Measurements from ENCODE around the gene TNS3.

TNS3 gene

DNA sequence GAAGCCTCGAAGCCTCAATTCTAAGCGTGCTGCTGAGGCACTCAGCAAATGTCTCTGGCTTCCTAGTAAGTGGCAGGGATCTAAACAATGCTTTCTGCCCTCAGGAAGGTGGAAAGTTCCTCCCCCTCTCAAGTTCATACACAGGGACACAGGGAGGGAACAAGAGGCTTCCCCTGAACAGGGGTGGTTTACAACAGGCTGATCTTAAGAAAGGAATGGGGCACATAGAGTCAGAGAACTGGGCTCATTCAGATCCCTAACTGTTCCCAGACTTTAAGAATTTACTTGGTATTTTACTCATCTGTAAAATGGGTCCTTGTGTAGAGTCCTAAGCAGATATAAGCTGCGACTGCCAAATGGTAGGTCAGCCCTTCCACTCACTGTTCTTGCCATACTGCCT is 2.5 kb downstream of the TNS3 start:
- Mint-ChIP-seq H3K4me3 (no peak overlapping the region), H3K27me3 (peaks cover 15% of the 10 kb centered on the region), H3K27ac (no peak overlapping the region), H3K36me3 (no peaks in the 10 kb centered on the region), H3K4me1 (ENCODE audit: low read depth) (peaks cover 6% of the 10 kb centered on the region), H3K9me3 (ENCODE audit: low read depth) (no peaks in the 10 kb centered on the region)

DNA sequence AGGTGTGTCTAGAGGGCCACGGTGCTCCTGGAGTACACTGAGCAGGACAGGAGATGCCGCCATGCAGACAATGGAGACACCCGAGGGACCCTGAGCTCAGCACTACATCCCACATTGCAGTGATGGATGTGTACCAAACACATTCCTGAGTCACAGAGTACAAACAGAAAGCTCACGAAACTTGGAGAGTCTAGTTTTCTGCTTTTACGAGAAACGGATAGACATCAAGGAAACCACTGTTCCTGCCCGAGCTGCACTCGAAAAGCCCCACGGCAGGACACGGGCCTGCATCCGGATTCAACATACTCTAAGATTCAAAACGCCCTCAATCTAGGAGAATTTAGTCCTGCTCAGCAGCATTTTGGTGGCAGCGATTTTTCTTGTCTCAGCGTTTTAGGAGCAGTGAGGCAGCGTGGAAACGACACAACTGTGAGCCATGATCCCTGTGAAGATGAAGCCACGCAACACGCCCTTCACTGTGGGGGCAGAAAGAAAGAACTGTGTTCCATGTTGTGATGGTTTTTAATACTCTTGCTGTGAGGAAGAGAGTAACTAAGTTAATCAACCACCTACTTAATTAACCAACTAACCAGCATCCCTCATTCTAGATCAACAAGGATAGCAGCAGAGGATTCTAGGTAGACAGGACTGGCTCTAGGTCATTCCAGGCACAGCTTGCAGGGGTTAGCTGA is 3.2 kb downstream of the TNS3 start:
- no peak overlapping the region for H3K27ac Mint-ChIP-seq
- H3K27me3 Mint-ChIP-seq: peaks cover 12% of the 10 kb centered on the region
- H3K4me3 Mint-ChIP-seq: no peak overlapping the region
- no peaks in the 10 kb centered on the region for H3K36me3 Mint-ChIP-seq
- H3K4me1 Mint-ChIP-seq (ENCODE audit: low read depth): peaks cover 6% of the 10 kb centered on the region
- no peaks in the 10 kb centered on the region for H3K9me3 Mint-ChIP-seq (ENCODE audit: low read depth)

DNA sequence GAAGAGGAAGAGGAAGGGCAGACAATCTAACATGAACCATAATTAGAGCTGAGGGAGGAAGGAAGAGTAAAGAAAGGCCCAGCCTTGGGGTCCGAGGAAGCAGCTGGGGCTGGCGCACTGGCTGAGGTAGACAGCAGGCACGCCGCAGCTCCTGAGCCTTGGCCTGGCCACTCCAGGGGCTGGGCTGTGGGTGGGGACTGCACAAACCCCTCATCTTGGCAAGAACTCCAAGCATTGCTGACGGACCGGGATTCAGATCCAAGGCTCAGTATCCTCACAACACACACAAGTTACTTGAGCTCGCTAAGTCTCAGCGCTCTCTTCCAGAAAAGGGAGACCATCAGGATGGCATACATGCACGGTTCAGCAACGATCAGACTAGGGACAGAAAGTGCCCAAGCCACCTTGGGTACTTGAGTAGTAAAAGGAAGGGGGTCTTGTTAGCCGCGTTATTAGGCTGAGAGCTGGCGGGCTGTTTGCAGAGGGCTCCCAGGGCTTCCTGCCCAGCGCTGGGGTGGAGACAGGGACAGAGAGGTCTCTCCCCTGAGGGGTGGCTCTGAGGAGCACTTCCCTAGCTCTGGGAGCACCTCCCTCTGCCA is 4.5 kb downstream of the TNS3 start:
- Mint-ChIP-seq H3K27ac (no peak overlapping the region), H3K36me3 (no peaks in the 10 kb centered on the region), H3K27me3 (peaks cover 4% of the 10 kb centered on the region), H3K4me3 (no peak overlapping the region), H3K4me1 (ENCODE audit: low read depth) (peaks cover 6% of the 10 kb centered on the region), H3K9me3 (ENCODE audit: low read depth) (no peaks in the 10 kb centered on the region)

DNA sequence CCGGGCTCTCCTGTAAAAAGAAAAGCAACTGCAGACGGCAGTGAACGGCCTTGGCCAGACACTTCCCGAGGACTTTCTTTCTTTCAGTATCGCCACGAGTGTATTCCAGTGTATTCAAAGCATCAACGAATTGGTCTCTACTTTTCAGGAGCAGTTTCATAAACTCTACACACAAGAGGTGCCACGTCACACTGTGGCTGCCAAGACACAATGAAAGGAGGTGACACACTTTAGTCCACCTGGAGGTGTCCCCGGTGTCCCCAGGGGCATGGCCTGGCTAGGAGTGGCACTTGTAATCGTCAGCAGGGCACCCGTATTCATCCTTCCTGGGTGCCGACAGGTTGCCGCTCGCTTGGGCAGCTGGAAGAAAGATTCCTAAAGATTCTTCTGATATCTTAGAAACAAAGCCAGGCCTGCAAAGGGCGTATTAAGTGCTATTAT is 5.0 kb downstream of the TNS3 start:
- no peaks in the 10 kb centered on the region for H3K36me3 Mint-ChIP-seq
- no peak overlapping the region for H3K27ac Mint-ChIP-seq
- H3K4me1 Mint-ChIP-seq (ENCODE audit: low read depth): peaks cover 6% of the 10 kb centered on the region
- H3K9me3 Mint-ChIP-seq (ENCODE audit: low read depth): no peaks in the 10 kb centered on the region
- no peak overlapping the region for H3K4me3 Mint-ChIP-seq
- H3K27me3 Mint-ChIP-seq: peaks cover 3% of the 10 kb centered on the region

DNA sequence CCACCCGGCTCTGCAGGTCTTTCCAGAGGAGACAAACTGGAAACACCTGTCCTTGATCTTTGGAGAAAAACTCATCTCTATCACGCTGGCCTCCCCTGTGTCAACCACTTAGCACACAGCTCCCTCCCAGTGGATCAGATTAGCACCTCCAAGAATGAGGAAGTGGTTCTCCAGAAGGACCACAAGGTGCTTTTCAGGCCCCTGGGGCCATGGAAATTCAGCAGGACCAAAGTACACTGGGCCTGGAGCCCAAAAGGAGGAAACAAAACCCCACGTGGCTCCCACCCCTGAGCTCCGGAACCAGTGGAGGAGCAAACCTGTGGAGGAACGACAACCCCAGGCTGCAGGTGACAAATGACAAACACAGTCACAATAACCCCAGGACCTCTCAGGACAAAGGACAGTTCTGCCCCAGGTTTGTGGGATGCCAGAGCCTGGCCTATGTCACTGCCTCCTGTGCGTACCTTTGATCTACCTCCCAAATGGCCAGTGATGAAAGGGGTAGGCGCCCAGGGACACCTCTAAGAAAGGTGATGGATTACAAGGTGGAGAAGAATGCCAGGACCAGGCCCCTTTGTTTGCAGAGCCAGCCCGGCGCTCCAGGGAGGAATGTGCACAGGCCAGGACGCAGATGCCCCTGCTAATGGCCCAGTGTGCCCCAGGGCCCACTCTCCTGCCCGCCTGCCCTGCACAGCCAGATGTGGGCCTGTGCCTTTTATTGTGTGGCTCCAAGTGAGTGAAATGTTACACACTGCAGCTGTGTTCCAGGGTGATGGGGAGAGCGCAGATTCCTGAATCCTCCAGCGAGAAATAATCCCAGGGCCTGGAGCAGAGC is 5.7 kb downstream of the TNS3 start:
- H3K9me3 Mint-ChIP-seq (ENCODE audit: low read depth): no peaks in the 10 kb centered on the region
- no peak overlapping the region for H3K27ac Mint-ChIP-seq
- H3K36me3 Mint-ChIP-seq: no peaks in the 10 kb centered on the region
- H3K4me1 Mint-ChIP-seq (ENCODE audit: low read depth): peaks cover 6% of the 10 kb centered on the region
- H3K4me3 Mint-ChIP-seq: no peak overlapping the region
- peaks cover 3% of the 10 kb centered on the region for H3K27me3 Mint-ChIP-seq

DNA sequence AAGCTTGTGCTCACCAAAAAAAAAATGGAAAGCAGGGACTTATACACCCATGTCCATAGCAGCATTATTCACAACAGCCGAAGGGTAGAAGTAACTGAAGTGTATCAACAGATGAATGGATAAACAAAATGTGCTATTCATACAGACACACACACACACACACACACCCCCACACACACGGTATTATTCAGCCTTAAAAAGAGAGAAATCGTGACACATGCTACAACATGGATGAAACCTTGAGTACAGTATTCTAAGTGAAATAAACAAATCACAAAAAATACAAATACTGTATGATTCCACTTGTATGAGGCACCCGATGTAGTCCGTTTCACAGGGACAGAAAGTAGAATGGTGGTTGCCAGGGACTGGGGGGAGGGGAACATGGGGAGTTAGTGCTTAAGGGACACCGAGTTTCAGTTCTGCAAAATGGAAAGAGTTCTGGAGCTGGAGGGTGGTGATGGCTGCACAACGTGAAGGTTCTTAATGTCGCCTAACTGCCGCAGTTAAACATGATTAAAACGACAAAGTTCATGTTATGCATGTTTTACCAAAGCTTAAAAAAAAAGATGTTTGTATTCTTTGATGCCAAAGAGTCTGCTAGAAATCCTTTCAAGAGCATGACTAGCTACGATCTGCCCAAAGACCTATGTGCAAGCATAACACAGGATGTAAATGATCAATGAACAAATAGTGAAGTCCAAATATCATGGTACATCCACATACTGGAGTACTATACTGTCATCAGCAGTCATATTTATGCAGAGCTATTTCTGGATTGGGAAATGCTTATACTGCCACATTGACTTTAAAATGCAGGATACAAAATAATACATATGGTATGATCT is 7.2 kb downstream of the TNS3 start:
- H3K36me3 Mint-ChIP-seq: no peaks in the 10 kb centered on the region
- H3K4me1 Mint-ChIP-seq (ENCODE audit: low read depth): peaks cover 6% of the 10 kb centered on the region
- no peaks in the 10 kb centered on the region for H3K27me3 Mint-ChIP-seq
- no peak overlapping the region for H3K27ac Mint-ChIP-seq
- H3K9me3 Mint-ChIP-seq (ENCODE audit: low read depth): no peaks in the 10 kb centered on the region
- H3K4me3 Mint-ChIP-seq: no peak overlapping the region

DNA sequence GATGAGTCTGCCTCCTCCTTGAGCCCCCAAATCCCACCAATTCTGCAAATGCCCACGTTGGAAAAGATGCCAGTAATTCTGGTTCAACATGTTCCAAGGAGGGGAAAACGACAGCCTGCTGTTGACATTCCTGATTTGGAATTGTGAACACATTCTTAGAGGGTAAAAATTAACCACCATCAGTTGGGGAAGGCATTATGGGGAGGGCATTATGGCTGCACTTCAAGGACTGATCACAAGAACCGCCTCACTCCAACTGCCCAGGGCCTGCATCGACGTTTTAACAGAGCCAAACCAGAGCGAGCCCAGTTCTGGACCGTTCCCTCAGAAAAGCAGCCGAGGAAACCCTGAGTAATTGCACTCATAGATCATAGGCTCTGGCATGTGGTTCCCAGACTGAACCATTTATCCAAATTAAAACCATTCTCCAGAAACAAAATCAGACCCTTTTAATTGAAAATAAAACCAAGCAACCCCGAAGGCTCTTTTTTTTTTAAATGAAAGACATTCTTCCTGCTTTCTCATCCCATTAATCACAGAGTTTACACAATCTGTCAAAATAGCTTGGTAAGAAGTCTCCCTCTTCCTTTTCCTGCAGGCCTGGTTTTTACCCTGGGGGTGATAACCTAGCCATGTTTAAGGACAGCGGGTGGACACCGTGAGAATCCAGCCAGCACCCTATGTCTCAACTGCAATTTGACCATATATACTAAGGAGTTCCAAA is 8.0 kb downstream of the TNS3 start:
- H3K27me3 Mint-ChIP-seq: no peaks in the 10 kb centered on the region
- H3K4me1 Mint-ChIP-seq (ENCODE audit: low read depth): peaks cover 5% of the 10 kb centered on the region
- H3K36me3 Mint-ChIP-seq: no peaks in the 10 kb centered on the region
- no peaks in the 10 kb centered on the region for H3K9me3 Mint-ChIP-seq (ENCODE audit: low read depth)
- no peak overlapping the region for H3K4me3 Mint-ChIP-seq
- no peak overlapping the region for H3K27ac Mint-ChIP-seq

DNA sequence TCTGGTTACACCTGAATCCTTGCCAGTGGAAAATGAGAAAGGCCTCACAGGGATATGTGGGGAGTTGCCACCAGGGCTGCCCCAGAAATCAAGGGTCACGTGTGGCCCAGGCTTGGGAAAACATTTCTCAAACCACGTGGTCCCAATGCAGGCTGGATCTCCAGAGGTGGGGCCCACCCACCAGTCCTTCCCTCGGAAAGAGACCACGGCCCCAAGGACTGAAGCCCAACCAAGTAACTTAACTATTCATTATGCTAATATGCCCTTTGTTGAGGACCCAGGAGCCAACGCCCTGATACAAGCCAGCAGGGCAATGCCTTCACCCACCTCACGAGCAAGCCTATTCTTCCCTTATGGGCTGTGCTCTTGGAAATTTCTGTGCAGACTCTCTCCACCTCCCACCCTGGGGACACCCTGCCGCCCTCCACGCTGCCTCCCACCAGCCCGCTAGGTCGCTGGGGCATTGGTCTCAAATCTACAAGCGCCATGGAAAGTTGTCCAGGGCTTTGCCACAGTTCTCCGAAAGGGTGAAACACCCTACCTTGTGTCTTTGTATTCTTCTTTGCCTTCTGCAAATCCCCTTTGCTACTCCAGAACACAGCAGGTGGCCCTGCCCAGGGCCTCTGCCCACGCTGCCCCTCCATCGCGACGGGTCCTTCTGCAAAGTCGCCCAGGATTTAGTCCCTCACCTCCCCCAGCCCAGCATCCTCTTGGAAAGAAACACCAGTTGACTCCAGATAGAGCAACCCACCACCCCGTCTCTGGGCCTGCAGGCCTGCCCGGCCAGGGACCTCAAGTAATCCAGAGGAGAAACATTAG is 8.8 kb downstream of the TNS3 start:
- H3K4me3 Mint-ChIP-seq: no peak overlapping the region
- H3K27me3 Mint-ChIP-seq: no peaks in the 10 kb centered on the region
- no peaks in the 10 kb centered on the region for H3K9me3 Mint-ChIP-seq (ENCODE audit: low read depth)
- no peaks in the 10 kb centered on the region for H3K36me3 Mint-ChIP-seq
- no peaks in the 10 kb centered on the region for H3K4me1 Mint-ChIP-seq (ENCODE audit: low read depth)
- H3K27ac Mint-ChIP-seq: no peak overlapping the region

DNA sequence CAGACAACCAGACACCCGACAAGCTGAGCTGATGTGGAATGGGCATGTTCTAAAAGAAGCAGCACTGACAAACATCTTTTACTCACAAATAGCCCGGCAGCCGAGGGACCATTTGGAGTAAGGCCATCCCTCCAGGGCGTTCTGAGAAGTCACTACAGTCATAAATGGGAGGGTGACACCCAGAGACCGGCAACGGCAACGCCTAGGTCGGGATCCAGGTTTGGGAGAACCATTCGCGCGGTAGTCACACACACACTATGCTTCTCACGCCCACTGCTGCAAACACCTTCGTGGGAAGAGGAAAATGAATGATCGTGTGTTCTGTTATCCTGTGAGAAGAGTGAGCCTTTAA is 9.8 kb downstream of the TNS3 start:
- H3K27me3 Mint-ChIP-seq: no peaks in the 10 kb centered on the region
- no peaks in the 10 kb centered on the region for H3K36me3 Mint-ChIP-seq
- H3K27ac Mint-ChIP-seq: no peak overlapping the region
- no peaks in the 10 kb centered on the region for H3K9me3 Mint-ChIP-seq (ENCODE audit: low read depth)
- H3K4me3 Mint-ChIP-seq: no peak overlapping the region
- no peaks in the 10 kb centered on the region for H3K4me1 Mint-ChIP-seq (ENCODE audit: low read depth)

DNA sequence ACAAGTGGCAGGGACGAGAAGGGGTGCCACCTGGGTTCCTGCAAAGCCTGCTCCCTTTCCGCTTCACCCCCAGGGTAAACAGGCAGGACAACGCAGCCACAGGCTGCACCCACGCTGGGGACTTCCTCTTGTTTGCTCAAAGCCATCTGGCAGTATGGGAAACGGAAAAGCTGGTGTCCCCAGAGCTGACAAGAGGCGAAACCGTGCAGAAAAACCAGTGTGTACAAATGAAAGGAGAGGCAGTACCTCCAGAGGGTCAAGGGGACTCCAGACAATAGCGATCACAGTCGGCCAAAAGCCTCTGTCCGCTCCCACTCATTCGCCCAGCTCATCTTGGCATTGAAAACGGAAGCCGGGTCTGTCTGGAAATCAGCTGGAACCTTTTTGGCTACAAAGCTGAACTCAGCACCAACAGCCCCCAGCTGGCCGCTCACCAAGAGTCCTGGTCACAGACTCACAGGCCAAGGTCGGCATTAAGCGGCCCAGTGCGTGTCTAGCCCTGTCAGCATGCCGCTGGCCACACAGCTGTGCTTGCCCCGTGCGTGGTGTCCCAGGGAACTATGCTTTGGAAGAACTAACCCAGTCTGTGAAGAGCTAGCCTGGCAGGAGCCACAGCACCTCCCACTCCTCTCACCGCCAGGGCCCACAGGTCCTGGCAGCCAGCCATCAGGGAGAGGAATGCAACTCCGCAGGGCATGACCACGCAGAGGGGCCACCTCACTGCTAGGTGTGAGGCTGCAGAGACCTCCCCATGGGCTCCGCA is 10.4 kb downstream of the TNS3 start:
- Mint-ChIP-seq H3K4me1 (ENCODE audit: low read depth) (no peaks in the 10 kb centered on the region), H3K9me3 (ENCODE audit: low read depth) (no peaks in the 10 kb centered on the region), H3K4me3 (no peak overlapping the region), H3K27ac (no peak overlapping the region), H3K27me3 (peaks cover under 1% of the 10 kb centered on the region), H3K36me3 (no peaks in the 10 kb centered on the region)

DNA sequence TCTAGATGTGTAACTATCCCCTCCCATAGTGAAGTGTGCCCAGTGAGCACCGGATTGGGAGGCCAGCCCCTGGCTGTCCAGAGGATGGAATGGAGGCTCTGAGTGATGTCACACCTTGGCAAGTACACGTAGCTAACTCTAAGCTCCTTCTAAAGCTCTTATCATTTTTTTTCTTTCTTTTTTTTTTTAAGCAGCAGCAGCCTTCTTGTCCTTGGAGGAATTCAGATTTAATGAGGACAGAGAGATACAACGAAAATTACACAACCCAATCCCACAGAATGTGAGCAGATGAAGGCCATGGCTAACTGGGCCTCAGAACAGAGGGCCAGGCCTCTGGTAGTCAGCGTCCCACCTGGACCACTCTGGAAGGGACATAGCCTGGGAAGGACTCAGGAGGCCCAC is 11.3 kb downstream of the TNS3 start:
- Mint-ChIP-seq H3K9me3 (ENCODE audit: low read depth) (no peaks in the 10 kb centered on the region), H3K4me1 (ENCODE audit: low read depth) (no peaks in the 10 kb centered on the region), H3K36me3 (no peaks in the 10 kb centered on the region), H3K27ac (no peak overlapping the region), H3K27me3 (peaks cover 3% of the 10 kb centered on the region), H3K4me3 (no peak overlapping the region)

DNA sequence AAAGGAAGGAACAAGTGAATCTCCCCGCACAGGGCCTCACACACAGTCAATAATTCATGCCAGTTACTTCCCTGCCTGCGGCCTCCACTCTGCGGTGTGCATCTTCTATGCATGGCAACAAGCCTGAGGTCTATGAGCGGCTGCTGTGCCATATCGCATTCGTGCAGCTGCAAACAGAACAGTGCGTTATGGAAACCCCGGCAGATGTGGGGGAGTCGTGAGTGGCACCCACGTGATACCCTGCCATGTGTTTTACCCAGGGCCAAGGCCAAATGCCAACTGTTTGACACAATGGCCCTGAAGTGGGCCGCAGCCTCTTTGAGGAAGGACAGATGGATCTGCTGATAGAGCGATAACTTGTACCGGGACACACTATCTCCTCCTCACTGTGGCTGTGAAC is 13.4 kb downstream of the TNS3 start:
- H3K27ac Mint-ChIP-seq: no peak overlapping the region

DNA sequence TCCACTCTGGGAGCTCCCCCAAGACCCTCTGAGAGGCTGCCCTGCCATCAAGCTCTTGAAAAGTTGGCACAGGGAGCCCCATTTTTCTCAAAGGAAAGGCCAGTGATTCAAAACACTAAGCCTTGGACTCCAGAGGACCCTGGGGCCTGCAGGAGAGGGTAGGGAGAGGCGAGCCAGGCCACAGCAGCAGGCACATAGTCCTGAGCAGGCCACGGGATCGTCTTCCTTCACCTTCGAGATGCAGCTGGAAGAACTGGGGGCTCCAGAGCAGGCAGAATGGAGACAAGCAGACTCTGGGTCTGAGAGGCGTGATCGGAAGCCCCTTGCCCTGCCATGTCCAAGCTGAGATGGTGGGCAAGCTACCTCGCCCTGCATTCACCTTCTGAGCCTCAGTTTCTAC is 13.9 kb downstream of the TNS3 start:
- no peaks in the 10 kb centered on the region for H3K4me1 Mint-ChIP-seq (ENCODE audit: low read depth)

More for the DNA sequence above, 13.4 kb downstream of the TNS3 start:
- no peaks in the 10 kb centered on the region for H3K4me1 Mint-ChIP-seq (ENCODE audit: low read depth)
- H3K27me3 Mint-ChIP-seq: peaks cover 3% of the 10 kb centered on the region
- H3K36me3 Mint-ChIP-seq: no peaks in the 10 kb centered on the region
- H3K4me3 Mint-ChIP-seq: no peak overlapping the region
- no peaks in the 10 kb centered on the region for H3K9me3 Mint-ChIP-seq (ENCODE audit: low read depth)

More for the DNA sequence above, 13.9 kb downstream of the TNS3 start:
- no peak overlapping the region for H3K4me3 Mint-ChIP-seq
- H3K27me3 Mint-ChIP-seq: peaks cover 3% of the 10 kb centered on the region
- no peaks in the 10 kb centered on the region for H3K36me3 Mint-ChIP-seq
- no peak overlapping the region for H3K27ac Mint-ChIP-seq
- no peaks in the 10 kb centered on the region for H3K9me3 Mint-ChIP-seq (ENCODE audit: low read depth)

All from activated naive CD8-positive, alpha-beta T cell (primary cell).